HEK293 (cell line): ENCODE data around the gene MED13L.

Experiments used
- CTCF ChIA-PET: fragments of 350-600 bp; formaldehyde crosslinking; extraction: SDS; loops from one replicate; lab custom pipeline; 2021; ENCODE audit warnings: antibody characterized with exemption; lab: Yijun Ruan, JAX
- POLR2A ChIA-PET: fragments of 300-600 bp; formaldehyde crosslinking; extraction: SDS; loops from one replicate; lab custom pipeline; 2020; ENCODE audit warnings: antibody characterized with exemption, inconsistent platforms; lab: Yijun Ruan, JAX
- H3K27ac ChIP-seq: fragments of 200-500 bp; sonication (Bioruptor generic); 2 replicates; pipeline ENCODE4 v1.5.1; 2014; ENCODE audit warnings: low read depth, low read length, control low read depth, inconsistent platforms; ENCODE audit errors: extremely low read depth
- H3K36me3 ChIP-seq, 2 experiments: fragments of 200-500 bp in 1 of 2; sonication (Bioruptor generic) in 1 of 2; 1 replicate in 1 of 2; 2 replicates in 1 of 2; pipeline ENCODE4 v1.5.1; 2014 to 2017; ENCODE audit warnings: inconsistent platforms in 2 of 2, low read length in 2 of 2; ENCODE audit not compliant: control insufficient read depth in 2 of 2, insufficient read depth in 1 of 2
- H3K4me1 ChIP-seq: fragments of 200-500 bp; sonication (Bioruptor generic); 2 replicates; pipeline ENCODE4 v1.5.1; 2014; ENCODE audit warnings: mild to moderate bottlenecking, low read length, inconsistent platforms; ENCODE audit not compliant: control insufficient read depth, insufficient read depth
- H3K4me3 ChIP-seq: 2 replicates; pipeline ENCODE4 v1.5.1; 2011; ENCODE audit warnings: low read depth, mild to moderate bottlenecking, control low read depth, low read length, moderate library complexity
- H3K9me3 ChIP-seq: fragments of 200-500 bp; sonication (Bioruptor generic); 2 replicates; pipeline ENCODE4 v1.5.1; 2014; ENCODE audit warnings: low read depth, low read length, inconsistent platforms; ENCODE audit not compliant: control insufficient read depth, insufficient read depth
- FEZF1 ChIP-seq: fragments of 450-650 bp; formaldehyde crosslinking; IDR thresholded peaks from 2 replicates; pipeline ENCODE4 v1.5.1; 2016; ENCODE audit warnings: missing biosample characterization, missing genetic modification characterization
- GLI4 ChIP-seq: fragments of 450-650 bp; formaldehyde crosslinking; IDR thresholded peaks from 2 replicates; pipeline ENCODE4 v1.5.1; 2016; ENCODE audit warnings: missing biosample characterization, missing genetic modification characterization
- OSR2 ChIP-seq: fragments of 450-650 bp; formaldehyde crosslinking; IDR thresholded peaks from 2 replicates; pipeline ENCODE4 v1.5.1; 2016; ENCODE audit warnings: missing biosample characterization, missing genetic modification characterization
- PRDM4 ChIP-seq: fragments of 450-650 bp; formaldehyde crosslinking; IDR thresholded peaks from 2 replicates; pipeline ENCODE4 v1.5.1; 2017; ENCODE audit warnings: missing biosample characterization, missing genetic modification characterization
- PRDM6 ChIP-seq: fragments of 450-650 bp; formaldehyde crosslinking; IDR thresholded peaks from 2 replicates; pipeline ENCODE4 v1.5.1; 2017; ENCODE audit warnings: missing biosample characterization, missing genetic modification characterization
- REPIN1 ChIP-seq: fragments of 450-650 bp; formaldehyde crosslinking; IDR thresholded peaks from 2 replicates; pipeline ENCODE4 v1.5.1; 2017; ENCODE audit warnings: missing biosample characterization, missing genetic modification characterization, low read depth
- SP2 ChIP-seq: fragments of 450-650 bp; formaldehyde crosslinking; IDR thresholded peaks from 2 replicates; pipeline ENCODE4 v1.5.1; 2016; ENCODE audit warnings: missing biosample characterization, missing genetic modification characterization
- YY1 ChIP-seq: fragments of 450-650 bp; formaldehyde crosslinking; IDR thresholded peaks from 2 replicates; pipeline ENCODE4 v1.5.1; 2018; ENCODE audit warnings: missing biosample characterization, missing genetic modification characterization
- ZBTB44 ChIP-seq: fragments of 450-650 bp; IDR thresholded peaks from 2 replicates; pipeline ENCODE4 v1.5.1; 2018; ENCODE audit warnings: missing biosample characterization, mild to moderate bottlenecking, missing genetic modification characterization
- ZNF624 ChIP-seq: fragments of 450-650 bp; formaldehyde crosslinking; IDR thresholded peaks from 2 replicates; pipeline ENCODE4 v1.5.1; 2017; ENCODE audit warnings: missing biosample characterization, missing genetic modification characterization
- ZNF639 ChIP-seq: fragments of 450-650 bp; formaldehyde crosslinking; IDR thresholded peaks from 2 replicates; pipeline ENCODE4 v1.5.1; 2016; ENCODE audit warnings: missing biosample characterization, missing genetic modification characterization
- ZNF664 ChIP-seq: fragments of 450-650 bp; formaldehyde crosslinking; IDR thresholded peaks from 2 replicates; pipeline ENCODE4 v1.5.1; 2016; ENCODE audit warnings: missing biosample characterization, missing genetic modification characterization
- ZNF843 ChIP-seq: fragments of 450-650 bp; formaldehyde crosslinking; IDR thresholded peaks from 2 replicates; pipeline ENCODE4 v1.5.1; 2016; ENCODE audit warnings: missing biosample characterization, missing genetic modification characterization
- ZSCAN5A ChIP-seq: fragments of 450-650 bp; formaldehyde crosslinking; IDR thresholded peaks from 2 replicates; pipeline ENCODE4 v1.5.1; 2016; ENCODE audit warnings: missing biosample characterization, missing genetic modification characterization

Gene MED13L

GRCh38 chr12:116123451-116124258 is 153.8 kb downstream of the MED13L start (continued):
- TF ChIP-seq ZNF639 (tag by site-specific recombination) (0 out of 2 replicates have a peak, but pooled peaks have one; percentile 27), ZNF843 (tag by site-specific recombination) (peak; percentile 91), ZSCAN5A (tag by site-specific recombination) (no peak), YY1 (tag by site-specific recombination) (0 out of 2 replicates have a peak, but pooled peaks have one; percentile 17), ZBTB44 (peak; percentile 100), SP2 (no peak), ZNF624 (no peak)

- Histone ChIP-seq H3K36me3 (no peaks in the 10 kb centered on the region), H3K27ac (no peak overlapping the region), H3K9me3 (no peaks in the 10 kb centered on the region), H3K4me1 (peaks cover 26% of the 10 kb centered on the region), H3K4me3 (no peak overlapping the region; the same call in 1 of the 2 replicates)
- POLR2A ChIA-PET: no interaction called here
- CTCF ChIA-PET: interaction anchor here (0.9 kb wide), 1 partner anchor 18 kb away, joined by 4 read pairs; no protein-coding TSS in a partner anchor
- no peak for TF ChIP-seq REPIN1 (tag by site-specific recombination)
- peak; percentile 80; the same call in 1 of the 2 replicates for TF ChIP-seq ZBTB44
- TF ChIP-seq PRDM6 (tag by site-specific recombination): peak; percentile 96
- TF ChIP-seq ZNF664 (tag by site-specific recombination): 0 out of 2 replicates have a peak, but pooled peaks have one; percentile 18
- 0 out of 2 replicates have a peak, but pooled peaks have one; percentile 12 for TF ChIP-seq OSR2 (tag by site-specific recombination)
- peak; percentile 80 for TF ChIP-seq FEZF1
- TF ChIP-seq PRDM4 (tag by site-specific recombination): peak; percentile 94
- no peak for TF ChIP-seq GLI4
Measured at GRCh38 chr12:116122628-116123027, 154.9 kb downstream of the MED13L start.
